ENCODE results near the gene TSHZ2. TPM values are rescaled to one million over a fixed set of nuclear protein-coding genes. Genes with fewer than 3 reads are reported as not detected.

Gene TSHZ2
- polyA plus RNA-seq, 1 donor from 2014 or later = 4.6 TPM

- no peak overlapping the region for H2AFZ ChIP-seq (ENCODE audit: low read depth, low read length)
- H3K9me2 ChIP-seq (ENCODE audit: insufficient read depth, low read length) = no peaks in the 10 kb centered on the region
- no peaks in the 10 kb centered on the region for H3F3A ChIP-seq (ENCODE audit: insufficient read depth, low read length, poor library complexity, severe bottlenecking)
- TF ChIP-seq SMC3 (conservative IDR thresholded peaks at IDR 0.05; ENCODE audit: poor library complexity) = no peak
- no peak for TF ChIP-seq CTCF (IDR thresholded peaks at IDR 0.05; ENCODE audit: poor library complexity, severe bottlenecking)
- TF ChIP-seq EZH2 (IDR thresholded peaks at IDR 0.05; ENCODE audit: borderline replicate concordance, insufficient read depth, low read length, poor library complexity, severe bottlenecking) = no peak
- no peak for TF ChIP-seq TAF1 (IDR thresholded peaks at IDR 0.05; ENCODE audit: low read depth)
- no peak for TF ChIP-seq EP300 (conservative IDR thresholded peaks at IDR 0.05; ENCODE audit: poor library complexity, severe bottlenecking)
- no peak for TF ChIP-seq MXI1 (conservative IDR thresholded peaks at IDR 0.05; ENCODE audit: poor library complexity, severe bottlenecking)
- TF ChIP-seq RAD21 (conservative IDR thresholded peaks at IDR 0.05) = no peak
- no peak for TF ChIP-seq REST (IDR thresholded peaks at IDR 0.05; ENCODE audit: borderline replicate concordance)
- no peak for TF ChIP-seq POLR2AphosphoS5 (IDR thresholded peaks at IDR 0.05)
- no peak overlapping the region for H3K4me3 ChIP-seq (ENCODE audit: low read length)
- H4K20me1 ChIP-seq (ENCODE audit: insufficient read depth) = no peaks in the 10 kb centered on the region
- H3K4me2 ChIP-seq (ENCODE audit: low read length) = no peak overlapping the region
- H3K9me3 ChIP-seq (ENCODE audit: low read length) = no peaks in the 10 kb centered on the region
- H3K36me3 ChIP-seq (ENCODE audit: insufficient read depth, low read length) = no peaks in the 10 kb centered on the region
- no peaks in the 10 kb centered on the region for H3K79me2 ChIP-seq (replicated peaks; ENCODE audit: insufficient read depth, low read length)
- H3K27me3 ChIP-seq (ENCODE audit: insufficient read depth, low read depth, low read length) = no peaks in the 10 kb centered on the region
- H3K9ac ChIP-seq (ENCODE audit: low read length) = no peak overlapping the region
- H3K27ac ChIP-seq (ENCODE audit: low read length) = no peak overlapping the region
These were observed 41.0 kb downstream of the TSHZ2 start for GRCh38 chr20:53013183-53013582.

- no peaks in the 10 kb centered on the region for H3K9me3 ChIP-seq (ENCODE audit: low read length)
- H3K9me2 ChIP-seq (ENCODE audit: insufficient read depth, low read length) = no peaks in the 10 kb centered on the region
- no peaks in the 10 kb centered on the region for H4K20me1 ChIP-seq (ENCODE audit: insufficient read depth)
- no peak for TF ChIP-seq MXI1 (conservative IDR thresholded peaks at IDR 0.05; ENCODE audit: poor library complexity, severe bottlenecking)
- TF ChIP-seq TAF1 (IDR thresholded peaks at IDR 0.05; ENCODE audit: low read depth) = no peak
- no peak for TF ChIP-seq EP300 (conservative IDR thresholded peaks at IDR 0.05; ENCODE audit: poor library complexity, severe bottlenecking)
- TF ChIP-seq REST (IDR thresholded peaks at IDR 0.05; ENCODE audit: borderline replicate concordance) = no peak
- no peak for TF ChIP-seq SMC3 (conservative IDR thresholded peaks at IDR 0.05; ENCODE audit: poor library complexity)
- no peak for TF ChIP-seq CTCF (IDR thresholded peaks at IDR 0.05; ENCODE audit: poor library complexity, severe bottlenecking)
- TF ChIP-seq POLR2AphosphoS5 (IDR thresholded peaks at IDR 0.05) = no peak
- no peak overlapping the region for H3K4me3 ChIP-seq (ENCODE audit: low read length)
- H3F3A ChIP-seq (ENCODE audit: insufficient read depth, low read length, poor library complexity, severe bottlenecking) = no peaks in the 10 kb centered on the region
- no peaks in the 10 kb centered on the region for H3K79me2 ChIP-seq (replicated peaks; ENCODE audit: insufficient read depth, low read length)
- H3K9ac ChIP-seq (ENCODE audit: low read length) = no peak overlapping the region
- H3K27ac ChIP-seq (ENCODE audit: low read length) = no peak overlapping the region
- H3K36me3 ChIP-seq (ENCODE audit: insufficient read depth, low read length) = no peaks in the 10 kb centered on the region
- H2AFZ ChIP-seq (ENCODE audit: low read depth, low read length) = no peak overlapping the region
- H3K4me2 ChIP-seq (ENCODE audit: low read length) = no peak overlapping the region
- no peaks in the 10 kb centered on the region for H3K27me3 ChIP-seq (ENCODE audit: insufficient read depth, low read depth, low read length)
These were observed 41.7 kb downstream of the TSHZ2 start for GRCh38 chr20:53013847-53014246.
